ENCODE results near the gene RAP2C.
A peak's percentile ranks its signal among the peaks of the same experiment; 100 is the strongest.

The RAP2C gene

GRCh38 chrX:132219343-132219768 lies at the start of gene RAP2C:
Gene RAP2C (minus strand): TSS chrX:132219447. CDS start chrX:132217268, 2,179 bp downstream.
- DNase-seq: peak; percentile 28

- no peak for DNase-seq
Measured at GRCh38 chrX:132267392-132267791, 48.1 kb upstream of the RAP2C start.

DNA sequence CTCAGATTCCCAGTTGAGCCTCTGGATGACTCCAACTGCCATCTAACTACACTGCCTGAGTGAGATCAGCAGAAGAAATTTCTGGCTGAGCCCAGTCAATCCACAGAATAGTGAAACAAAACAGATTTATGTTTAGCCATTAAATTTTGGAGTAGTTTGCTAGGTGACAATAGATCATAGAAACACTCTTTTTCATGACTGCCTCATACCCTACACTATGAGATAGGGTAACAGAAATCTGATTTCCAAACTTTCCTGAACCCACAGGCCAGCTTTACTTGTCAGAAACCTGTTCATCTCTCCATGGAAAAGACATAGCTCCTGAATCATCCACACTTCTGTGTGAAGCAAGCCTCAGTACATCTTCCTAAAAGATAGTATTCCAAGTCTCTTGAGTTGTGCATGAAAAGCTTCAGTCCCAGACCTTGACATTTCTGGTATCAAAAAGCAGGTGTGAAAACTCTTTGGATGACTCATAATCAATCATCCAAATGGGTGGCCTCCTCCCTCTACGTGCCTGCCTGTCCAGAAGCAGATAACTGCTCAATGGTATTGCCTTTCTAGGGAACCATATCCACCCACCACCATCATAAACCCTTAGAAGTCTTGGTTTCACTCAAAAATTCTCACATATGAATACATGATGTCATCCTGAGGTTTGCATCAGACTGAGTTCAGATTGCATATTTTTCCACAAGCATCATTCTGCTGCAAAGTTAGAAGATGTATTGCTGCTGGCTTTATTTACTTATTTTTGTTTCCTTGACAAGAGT lies 47.5 kb upstream of the RAP2C start:
- DNase-seq: no peak

- no peak for DNase-seq
Measured at GRCh38 chrX:132263127-132263526, 43.9 kb upstream of the RAP2C start.

GRCh38 chrX:132258509-132258908 lies 39.3 kb upstream of the RAP2C start:
- DNase-seq: no peak

- DNase-seq: no peak
Measured at GRCh38 chrX:132257116-132257515, 37.9 kb upstream of the RAP2C start.

DNA sequence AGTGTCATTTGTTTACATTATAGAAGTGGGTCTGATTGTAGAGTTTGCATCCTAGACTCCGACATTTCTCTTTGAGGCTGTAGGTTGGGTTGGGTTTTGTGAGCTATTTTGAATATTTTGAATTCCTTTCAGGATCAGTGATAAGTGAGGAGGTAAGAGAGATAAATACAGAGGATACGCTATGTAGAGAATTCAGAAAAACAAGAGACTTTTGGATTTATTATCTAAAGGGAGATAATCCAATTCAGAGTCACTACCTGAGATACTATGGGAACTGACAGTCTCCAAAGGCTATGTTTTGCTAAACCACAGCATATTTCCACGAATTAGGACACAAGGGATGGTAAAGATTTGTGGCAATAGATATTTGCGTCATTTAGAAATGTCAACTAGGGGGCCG lies 16.9 kb upstream of the RAP2C start:
- DNase-seq: no peak

GRCh38 chrX:132235488-132235887 lies 16.2 kb upstream of the RAP2C start:
- no peak for DNase-seq

- no peak for DNase-seq
Measured at GRCh38 chrX:132231587-132231986, 12.3 kb upstream of the RAP2C start.

DNA sequence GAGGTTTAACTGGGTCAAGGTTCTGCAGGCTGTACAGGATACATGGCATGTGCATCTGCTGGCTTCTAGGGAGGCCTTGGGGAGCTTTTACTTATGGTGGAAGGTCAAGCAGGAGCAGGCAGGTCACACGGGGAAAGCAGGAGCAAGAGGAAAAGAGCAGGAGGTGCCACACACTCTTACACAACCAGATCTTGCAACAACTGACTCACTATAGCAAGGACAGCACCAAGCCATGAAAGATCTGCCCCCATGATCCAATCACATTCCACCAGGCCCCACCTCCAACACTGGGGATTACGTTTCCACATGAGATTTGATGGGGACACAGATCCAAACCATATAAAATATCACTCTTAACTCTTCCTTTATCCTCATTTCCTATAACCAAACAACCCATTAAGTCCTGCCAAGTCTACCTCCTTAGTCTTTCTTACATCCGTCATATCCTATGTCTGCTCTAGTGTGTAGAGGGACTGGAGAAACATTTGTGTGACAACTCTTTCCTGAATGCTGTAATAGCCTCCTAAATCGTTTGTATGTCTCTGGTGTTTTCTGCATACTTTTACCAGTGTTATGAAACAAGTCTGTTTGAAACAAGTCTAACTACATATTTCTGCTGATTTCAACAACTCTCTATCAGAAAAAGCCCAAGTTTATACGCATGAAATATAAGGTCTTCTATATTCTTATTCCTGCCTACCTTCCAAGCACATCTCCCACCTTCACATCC lies 8.3 kb upstream of the RAP2C start:
- no peak for DNase-seq

DNA sequence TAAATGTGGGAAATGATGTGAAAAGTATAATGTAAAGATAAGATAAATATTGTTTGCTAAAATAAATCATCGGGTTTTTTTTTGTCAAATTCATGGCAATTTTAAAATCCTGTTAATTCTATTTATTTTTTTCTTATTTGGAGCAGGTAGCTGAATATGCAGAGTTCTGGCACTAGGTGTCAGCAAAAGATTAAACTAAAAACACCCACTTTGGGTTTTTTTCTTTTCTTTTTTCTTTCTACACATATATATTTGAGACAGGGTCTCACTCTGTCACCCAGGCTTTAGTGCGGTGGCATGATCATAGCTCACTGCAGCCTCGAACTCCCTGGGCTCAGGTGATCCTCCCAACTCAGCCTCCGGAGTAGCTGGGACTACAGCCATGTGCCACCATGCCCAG lies 6.9 kb upstream of the RAP2C start:
- DNase-seq: no peak

GRCh38 chrX:132218100-132218812 lies 991 bp downstream of the RAP2C start:
- peak; percentile 65 for DNase-seq

GRCh38 chrX:132217203-132218073 lies 1.8 kb downstream of the RAP2C start:
- peak; percentile 13 for DNase-seq

- no peak for DNase-seq
Measured at GRCh38 chrX:132216806-132217202, 2.4 kb downstream of the RAP2C start.

DNA sequence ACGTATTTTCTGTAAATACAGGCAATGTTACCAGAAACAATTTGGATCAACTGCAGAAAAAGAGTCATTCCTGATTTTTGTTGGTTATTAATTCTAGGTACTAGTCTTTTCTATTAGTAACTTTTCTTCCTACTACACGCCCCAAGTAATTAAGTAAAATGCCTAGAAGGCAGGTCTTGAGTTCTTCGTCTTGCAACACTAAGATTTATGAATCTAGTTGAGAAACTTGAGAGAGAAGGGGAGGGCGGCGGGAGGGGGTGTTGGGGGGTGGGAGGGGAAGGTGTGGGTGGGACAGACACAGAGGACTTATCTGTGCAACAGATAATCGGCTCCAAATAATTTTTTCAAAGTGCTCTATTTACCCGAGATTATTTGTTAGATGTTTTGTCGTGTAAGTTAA lies 3.0 kb downstream of the RAP2C start:
- DNase-seq: no peak

DNA sequence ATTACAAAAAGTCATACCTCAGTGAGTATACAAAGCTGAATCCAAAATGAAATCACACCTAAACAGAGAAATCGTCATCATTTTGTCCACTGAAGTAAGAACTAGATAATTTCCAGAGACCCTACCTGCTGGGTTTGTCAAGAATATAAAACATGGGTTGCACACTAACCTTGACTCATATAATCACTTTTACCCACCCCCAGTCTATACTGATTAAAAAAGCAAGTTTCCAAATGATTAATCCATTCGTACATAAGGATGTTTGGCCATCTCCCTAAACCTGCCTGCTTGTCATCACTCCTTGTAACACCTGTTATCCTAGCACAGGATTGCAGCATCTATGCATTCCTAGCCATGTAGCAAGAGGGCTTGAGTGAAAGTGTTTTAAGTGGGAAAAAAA lies 4.7 kb downstream of the RAP2C start:
- DNase-seq: no peak

DNA sequence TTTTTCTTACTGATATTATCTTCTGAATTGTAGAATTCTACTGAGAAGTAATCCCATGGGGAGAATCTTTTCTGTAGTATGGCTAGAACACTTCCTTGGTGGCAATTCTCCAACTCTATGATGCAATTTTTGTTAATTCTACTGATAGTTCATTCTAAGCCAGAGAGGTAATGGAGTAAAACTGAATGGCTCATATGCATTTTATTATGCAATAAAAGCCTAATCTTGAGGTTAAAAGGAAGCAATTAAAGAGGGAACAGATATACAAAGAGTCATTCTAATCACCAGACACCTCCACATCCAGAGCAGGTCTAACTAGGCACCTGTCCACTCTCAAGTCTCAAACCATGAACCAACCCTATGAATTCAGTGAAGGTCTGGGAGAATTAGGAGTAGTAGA lies 9.7 kb downstream of the RAP2C start:
- DNase-seq: no peak

DNA sequence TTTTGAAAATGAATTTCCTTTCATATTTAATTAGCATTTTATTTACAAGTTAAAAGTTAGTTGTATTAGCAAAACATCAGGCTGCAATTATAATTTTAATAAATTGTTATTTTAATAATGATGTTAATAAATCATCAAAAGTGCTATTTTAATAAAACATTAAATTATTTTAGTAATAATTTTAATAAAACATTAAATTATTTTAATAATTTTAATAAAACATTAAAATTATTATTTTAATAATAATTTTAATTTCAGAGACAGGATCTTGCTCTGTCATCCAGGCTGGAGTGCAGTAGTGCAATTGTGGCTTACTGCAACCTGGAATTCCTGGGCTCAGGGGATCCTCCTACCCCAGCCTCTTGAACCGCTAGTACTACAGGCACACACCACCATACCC lies 10.8 kb downstream of the RAP2C start:
- DNase-seq: no peak

- DNase-seq: no peak
Measured at GRCh38 chrX:132207996-132208395, 11.3 kb downstream of the RAP2C start.

DNA sequence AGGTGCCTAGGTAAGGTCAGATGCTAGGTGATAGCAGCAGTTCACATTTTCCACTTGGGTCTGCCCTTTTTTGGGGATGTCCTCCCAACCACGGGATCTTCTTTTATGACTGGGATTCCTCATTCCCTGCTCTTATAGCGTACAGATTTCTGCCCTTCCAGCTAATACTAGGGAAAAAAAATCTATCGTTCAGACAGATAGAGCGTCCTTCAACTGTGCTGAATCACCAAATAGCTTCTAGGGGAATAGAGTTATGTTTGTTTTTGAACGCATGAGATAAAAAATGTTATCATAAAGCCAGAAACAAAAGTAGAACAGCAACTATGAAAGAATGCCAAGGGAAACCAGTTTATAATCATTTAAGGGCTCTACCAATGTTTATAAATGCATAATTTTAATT lies 13.0 kb downstream of the RAP2C start:
- no peak for DNase-seq

DNA sequence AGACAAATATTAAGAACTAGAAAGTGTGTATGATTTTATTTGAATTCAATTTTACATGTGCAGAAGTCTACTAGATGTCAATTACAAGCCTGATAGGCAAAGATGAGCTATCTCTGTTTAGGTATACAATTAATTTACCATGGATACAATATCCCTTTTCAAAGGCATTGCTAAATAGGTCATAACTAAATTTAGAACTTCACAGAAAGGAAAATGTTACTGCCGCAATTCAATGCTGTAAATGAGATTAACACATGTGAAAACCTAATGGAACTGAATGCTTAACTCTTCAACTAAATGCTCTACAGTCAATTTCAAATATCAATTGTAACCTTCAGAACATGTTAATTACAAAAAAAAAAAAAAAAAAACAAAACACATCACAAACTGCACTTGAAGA lies 14.6 kb downstream of the RAP2C start:
- DNase-seq: no peak

DNA sequence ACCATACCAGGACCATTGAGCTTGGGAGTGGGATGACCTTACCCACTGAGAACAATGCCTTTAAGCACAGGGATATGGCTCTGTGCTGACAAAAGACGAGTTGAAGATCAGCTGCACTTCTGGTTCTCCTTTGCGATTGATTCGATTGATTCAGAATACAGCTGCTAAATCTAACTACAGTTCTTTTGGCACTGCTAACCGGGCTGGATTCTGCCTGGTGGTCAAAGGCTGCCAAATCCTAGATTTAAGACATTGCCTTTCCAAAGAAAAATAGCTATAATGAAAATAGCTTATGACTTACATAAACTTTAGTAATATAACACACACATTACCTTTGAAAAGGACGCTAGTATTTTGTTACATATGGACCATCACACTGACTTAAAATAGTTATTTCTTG lies 18.3 kb downstream of the RAP2C start:
- DNase-seq: no peak

DNA sequence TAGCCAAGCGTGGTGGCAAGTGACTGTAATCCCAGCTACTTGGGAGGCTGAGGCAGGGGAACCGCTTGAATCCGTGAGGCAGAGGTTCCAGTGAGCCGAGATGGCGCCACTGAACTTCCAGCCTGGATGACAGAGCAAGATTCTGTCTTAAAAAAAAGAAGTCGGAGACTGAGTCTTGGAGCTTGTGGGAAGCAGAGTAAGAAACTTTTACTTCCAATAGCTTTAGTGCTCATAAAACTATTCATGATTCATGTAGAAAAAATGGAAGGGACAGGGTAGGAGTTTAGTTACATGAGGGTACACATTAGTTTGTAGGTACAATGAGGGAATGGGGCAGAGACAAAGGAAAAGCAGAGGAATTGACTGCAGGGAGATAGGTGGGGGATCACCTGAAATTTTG lies 19.3 kb downstream of the RAP2C start:
- DNase-seq: no peak
